Neural progenitor cell (in vitro differentiated cells): Measurements from ENCODE around the gene TPPP3. TPM values are rescaled to one million over a fixed set of nuclear protein-coding genes. Genes with fewer than 3 reads are reported as not detected.

Experiments
- DNase-seq: peaks from one replicate; pipeline ENCODE4 v3.0.0-alpha.2; 2016; ENCODE audit warnings: low spot score
- H2AFZ ChIP-seq: fragments of 200-600 bp; sonication (generic); replicated peaks from 2 replicates; pipeline ENCODE4 v1.6.1; 2016; ENCODE audit warnings: antibody characterized with exemption
- H3F3A ChIP-seq: fragments of 200-600 bp; sonication (generic); 2 replicates; pipeline ENCODE4 v1.6.1; 2016; ENCODE audit warnings: antibody characterized with exemption, low read depth
- H3K27ac ChIP-seq: fragments of 200-600 bp; sonication (generic); 2 replicates; pipeline ENCODE4 v1.5.1; 2016; ENCODE audit warnings: mild to moderate bottlenecking
- H3K27me3 ChIP-seq: fragments of 200-600 bp; sonication (generic); 2 replicates; pipeline ENCODE4 v1.6.1; 2016; ENCODE audit warnings: mild to moderate bottlenecking, moderate library complexity
- H3K36me3 ChIP-seq: fragments of 200-600 bp; sonication (generic); 2 replicates; pipeline ENCODE4 v1.5.1; 2016
- H3K4me1 ChIP-seq: fragments of 200-600 bp; sonication (generic); 2 replicates; pipeline ENCODE4 v1.6.1; 2016; ENCODE audit warnings: mixed run types
- H3K4me2 ChIP-seq: fragments of 200-600 bp; sonication (generic); 2 replicates; pipeline ENCODE4 v1.6.1; 2016
- H3K4me3 ChIP-seq: fragments of 200-600 bp; sonication (generic); 2 replicates; pipeline ENCODE4 v1.5.1; 2016
- H3K79me2 ChIP-seq: fragments of 200-600 bp; sonication (generic); 2 replicates; pipeline ENCODE4 v1.6.1; 2016; ENCODE audit warnings: low read depth
- H3K9ac ChIP-seq: fragments of 200-600 bp; sonication (generic); 2 replicates; pipeline ENCODE4 v1.6.1; 2016
- H3K9me3 ChIP-seq: fragments of 200-600 bp; sonication (generic); 2 replicates; pipeline ENCODE4 v1.5.1; 2016; ENCODE audit warnings: low read depth
- H4K20me1 ChIP-seq: fragments of 200-600 bp; sonication (generic); 2 replicates; pipeline ENCODE4 v1.6.1; 2016; ENCODE audit warnings: low read depth
- H3K27ac Mint-ChIP-seq: 3 replicates; pipeline ENCODE4 v1.8.0; 2021; ENCODE audit warnings: mixed read lengths
- H3K27me3 Mint-ChIP-seq: 2 replicates; pipeline ENCODE4 v1.8.0; 2022; ENCODE audit warnings: low read depth, mild to moderate bottlenecking, inconsistent platforms, moderate library complexity, mixed read lengths; ENCODE audit not compliant: insufficient read depth
- H3K36me3 Mint-ChIP-seq: 3 replicates; pipeline ENCODE4 v1.8.0; 2021; ENCODE audit warnings: mixed read lengths
- H3K4me1 Mint-ChIP-seq: 3 replicates; pipeline ENCODE4 v1.8.0; 2021; ENCODE audit warnings: mixed read lengths
- H3K4me3 Mint-ChIP-seq: 3 replicates; pipeline ENCODE4 v1.8.0; 2021; ENCODE audit warnings: mild to moderate bottlenecking, moderate library complexity, mixed read lengths
- H3K9me3 Mint-ChIP-seq: 3 replicates; pipeline ENCODE4 v1.8.0; 2020; ENCODE audit warnings: mixed read lengths
- CTCF ChIP-seq: fragments of 200-600 bp; sonication (generic); IDR thresholded peaks from 2 replicates; pipeline ENCODE4 v1.5.1; 2017; ENCODE audit warnings: antibody characterized with exemption, mild to moderate bottlenecking
- EZH2 ChIP-seq: fragments of 200-600 bp; sonication (generic); IDR thresholded peaks from 2 replicates; pipeline ENCODE4 v1.6.1; 2017; ENCODE audit warnings: antibody characterized with exemption, mild to moderate bottlenecking, moderate library complexity
- EZH2phosphoT487 ChIP-seq: fragments of 200-600 bp; sonication (generic); IDR thresholded peaks from 2 replicates; pipeline ENCODE4 v1.6.1; 2017; ENCODE audit warnings: antibody characterized with exemption
- total RNA-seq: library from RNA; depleted of rRNA; stranded (reverse); fragments of >200 nt; gene quantifications from 2 replicates; pipeline ENCODE4 v1.2.3, GENCODE V29; 2015; ENCODE audit warnings: low replicate concordance

The TPPP3 gene
- total RNA-seq, 1 donor from 2014 or later: not detected

- Histone ChIP-seq H3K27ac (no peak overlapping the region), H3K4me3 (no peak overlapping the region), H3F3A (no peaks in the 10 kb centered on the region), H3K27me3 (peaks cover 10% of the 10 kb centered on the region), H3K4me2 (no peak overlapping the region), H3K36me3 (no peaks in the 10 kb centered on the region), H4K20me1 (peaks cover 8% of the 10 kb centered on the region), H3K4me1 (peaks cover 7% of the 10 kb centered on the region), H3K79me2 (no peaks in the 10 kb centered on the region), H3K9ac (no peak overlapping the region), H2AFZ (no peak overlapping the region), H3K9me3 (no peaks in the 10 kb centered on the region)
- DNase-seq: no peak
- Mint-ChIP-seq H3K9me3 (no peaks in the 10 kb centered on the region), H3K27me3 (peaks cover 10% of the 10 kb centered on the region), H3K36me3 (peaks cover 3% of the 10 kb centered on the region), H3K4me3 (no peak overlapping the region), H3K4me1 (peaks cover 17% of the 10 kb centered on the region), H3K27ac (peak overlapping the region; percentile 33)
- TF ChIP-seq CTCF (no peak), EZH2phosphoT487 (no peak), EZH2 (no peak)
Observed at GRCh38 chr16:67437513-67437912, 44.2 kb upstream of the TPPP3 start.

GRCh38 chr16:67436640-67437193 is 43.4 kb upstream of the TPPP3 start:
- Histone ChIP-seq H3K27ac (no peak overlapping the region), H3K4me3 (no peak overlapping the region), H3K4me2 (no peak overlapping the region), H3K79me2 (no peaks in the 10 kb centered on the region), H3K4me1 (peaks cover 10% of the 10 kb centered on the region), H3K9ac (no peak overlapping the region), H2AFZ (no peak overlapping the region), H3K9me3 (no peaks in the 10 kb centered on the region), H3K27me3 (peaks cover 18% of the 10 kb centered on the region), H4K20me1 (peaks cover 3% of the 10 kb centered on the region), H3K36me3 (no peaks in the 10 kb centered on the region), H3F3A (peaks cover 3% of the 10 kb centered on the region)
- TF ChIP-seq CTCF (no peak), EZH2phosphoT487 (no peak), EZH2 (no peak)
- H3K9me3 Mint-ChIP-seq: no peaks in the 10 kb centered on the region
- peaks cover 16% of the 10 kb centered on the region for H3K27me3 Mint-ChIP-seq
- no peak overlapping the region for H3K4me3 Mint-ChIP-seq
- no peak for DNase-seq
- peaks cover 3% of the 10 kb centered on the region for H3K36me3 Mint-ChIP-seq
- H3K4me1 Mint-ChIP-seq: peaks cover 18% of the 10 kb centered on the region
- no peak overlapping the region for H3K27ac Mint-ChIP-seq

GRCh38 chr16:67435758-67436164 is 42.5 kb upstream of the TPPP3 start:
- Histone ChIP-seq H3K9me3 (no peaks in the 10 kb centered on the region), H3K27ac (no peak overlapping the region), H2AFZ (no peak overlapping the region), H3K36me3 (no peaks in the 10 kb centered on the region), H3K4me1 (peaks cover 13% of the 10 kb centered on the region), H3K4me2 (no peak overlapping the region), H3F3A (peaks cover 8% of the 10 kb centered on the region), H3K4me3 (no peak overlapping the region), H4K20me1 (no peaks in the 10 kb centered on the region), H3K9ac (no peak overlapping the region), H3K79me2 (no peaks in the 10 kb centered on the region), H3K27me3 (peaks cover 28% of the 10 kb centered on the region)
- TF ChIP-seq EZH2 (no peak), EZH2phosphoT487 (no peak), CTCF (no peak)
- peaks cover 18% of the 10 kb centered on the region for H3K4me1 Mint-ChIP-seq
- peaks cover 19% of the 10 kb centered on the region for H3K27me3 Mint-ChIP-seq
- no peak overlapping the region for H3K27ac Mint-ChIP-seq
- no peak overlapping the region for H3K4me3 Mint-ChIP-seq
- H3K36me3 Mint-ChIP-seq: peaks cover 3% of the 10 kb centered on the region
- no peaks in the 10 kb centered on the region for H3K9me3 Mint-ChIP-seq
- peak; percentile 19 for DNase-seq
